ENCODE results near the gene GABPB1.

GRCh38 chr15:50390554-50391264 is 35.7 kb upstream of the GABPB1 start:
- TF ChIP-seq, protein P1, sequence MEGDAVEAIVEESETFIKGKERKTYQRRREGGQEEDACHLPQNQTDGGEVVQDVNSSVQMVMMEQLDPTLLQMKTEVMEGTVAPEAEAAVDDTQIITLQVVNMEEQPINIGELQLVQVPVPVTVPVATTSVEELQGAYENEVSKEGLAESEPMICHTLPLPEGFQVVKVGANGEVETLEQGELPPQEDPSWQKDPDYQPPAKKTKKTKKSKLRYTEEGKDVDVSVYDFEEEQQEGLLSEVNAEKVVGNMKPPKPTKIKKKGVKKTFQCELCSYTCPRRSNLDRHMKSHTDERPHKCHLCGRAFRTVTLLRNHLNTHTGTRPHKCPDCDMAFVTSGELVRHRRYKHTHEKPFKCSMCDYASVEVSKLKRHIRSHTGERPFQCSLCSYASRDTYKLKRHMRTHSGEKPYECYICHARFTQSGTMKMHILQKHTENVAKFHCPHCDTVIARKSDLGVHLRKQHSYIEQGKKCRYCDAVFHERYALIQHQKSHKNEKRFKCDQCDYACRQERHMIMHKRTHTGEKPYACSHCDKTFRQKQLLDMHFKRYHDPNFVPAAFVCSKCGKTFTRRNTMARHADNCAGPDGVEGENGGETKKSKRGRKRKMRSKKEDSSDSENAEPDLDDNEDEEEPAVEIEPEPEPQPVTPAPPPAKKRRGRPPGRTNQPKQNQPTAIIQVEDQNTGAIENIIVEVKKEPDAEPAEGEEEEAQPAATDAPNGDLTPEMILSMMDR (IDR thresholded peaks at IDR 0.05), result no peak
- TF ChIP-seq MXI1 (IDR thresholded peaks at IDR 0.05; ENCODE audit: low read depth, low read length) (no peak), TAF1 (IDR thresholded peaks at IDR 0.05; ENCODE audit: borderline replicate concordance, low read depth, low read length) (no peak), USF2 (IDR thresholded peaks at IDR 0.05; ENCODE audit: borderline replicate concordance, low read depth, low read length) (no peak)
